Lower leg skin (tissue), 3 donors: ENCODE measurements around the gene MCF2.

Source experiments
- CTCF ChIP-seq, 3 donors: fragments of 450-650 bp; IDR thresholded peaks; one replicate each; pipeline ENCODE4 v1.5.1; 2016; ENCODE audit warnings: antibody characterized with exemption in 3 of 3, mild to moderate bottlenecking in 3 of 3, moderate library complexity in 2 of 3
- POLR2A ChIP-seq, 2 donors: fragments of 450-650 bp; IDR thresholded peaks; one replicate each; pipeline ENCODE4 v1.6.1; 2016 to 2017; ENCODE audit warnings: antibody characterized with exemption in 2 of 2, mild to moderate bottlenecking in 1 of 2, moderate library complexity in 1 of 2

- TF ChIP-seq CTCF (IDR thresholded peaks at IDR 0.05) (no peak), POLR2A (IDR thresholded peaks at IDR 0.05) (no peak)
Observed at GRCh38 chrX:139639253-139639652, 68.7 kb downstream of the MCF2 start.
